GM12892 (cell line): Measurements from ENCODE around the gene MEF2B.
"Not testable (repeated sequence)": the region's sequence is repeated elsewhere in the genome, so short reads cannot be mapped to it uniquely, and the experiment has no call there.

ENCODE experiments used
- DNase-seq: peaks from one replicate; pipeline ENCODE4 v3.0.0; 2011; ENCODE audit not compliant: insufficient read length
- FAIRE-seq: peaks from 2 replicates; lab custom pipeline; 2011; peaks lifted over from hg19 to GRCh38; lab: Jason Lieb, UNC
- POLR2A ChIP-seq: IDR thresholded peaks from 2 replicates; pipeline ENCODE4 v1.6.1; 2011; ENCODE audit warnings: low read depth, low read length, control low read depth
- POLR2AphosphoS5 ChIP-seq: IDR thresholded peaks from 2 replicates; pipeline ENCODE4 v1.6.1; 2011; ENCODE audit warnings: low read depth, low read length, control low read depth
- TAF1 ChIP-seq: IDR thresholded peaks from 2 replicates; pipeline ENCODE4 v1.6.1; 2011; ENCODE audit warnings: low read depth, mild to moderate bottlenecking, control low read depth, low read length, borderline replicate concordance

MEF2B gene

DNA sequence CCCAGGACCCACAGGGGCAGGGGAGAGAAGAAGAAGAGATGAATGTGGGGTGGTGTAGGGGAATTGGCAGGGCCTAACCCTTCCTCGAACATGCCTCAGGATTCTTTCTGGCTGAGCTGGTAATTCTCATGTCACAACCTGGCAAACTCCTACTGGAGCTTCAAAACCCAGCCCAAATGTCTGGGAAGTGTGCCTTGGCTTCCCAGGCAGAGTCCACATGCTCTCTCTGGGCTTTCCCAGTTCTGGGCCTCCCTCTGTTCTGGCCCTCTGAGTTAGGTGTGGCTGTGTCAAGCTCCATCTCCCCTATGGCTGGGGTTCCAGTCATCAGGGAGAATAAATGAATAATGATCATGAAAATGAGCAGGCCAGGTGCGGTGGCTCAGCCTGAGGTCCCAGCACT is 20.6 kb downstream of the MEF2B start:
- FAIRE-seq (no peak), DNase-seq (no peak)
- TF ChIP-seq POLR2A (no peak), TAF1 (no peak), POLR2AphosphoS5 (no peak)

DNA sequence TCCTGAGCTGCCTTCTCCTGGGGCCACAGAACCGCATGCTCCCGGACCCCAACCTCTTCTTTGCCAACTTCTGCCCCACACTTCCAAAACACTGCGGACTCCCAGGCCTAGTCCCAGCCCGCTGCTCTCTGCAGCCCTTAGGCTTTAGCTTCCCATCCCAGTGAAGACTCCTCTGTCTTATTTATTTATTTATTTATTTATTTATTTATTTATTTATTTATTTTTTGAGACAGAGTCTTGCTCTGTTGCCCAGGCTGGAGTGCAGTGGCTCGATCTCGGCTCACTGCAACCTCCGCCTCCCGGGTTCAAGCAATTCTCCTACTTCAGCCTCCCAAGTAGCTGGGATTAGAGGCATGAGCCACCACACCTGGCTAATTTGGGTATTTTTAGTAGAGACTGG is 21.6 kb downstream of the MEF2B start:
- FAIRE-seq, DNase-seq: not testable (repeated sequence)

DNA sequence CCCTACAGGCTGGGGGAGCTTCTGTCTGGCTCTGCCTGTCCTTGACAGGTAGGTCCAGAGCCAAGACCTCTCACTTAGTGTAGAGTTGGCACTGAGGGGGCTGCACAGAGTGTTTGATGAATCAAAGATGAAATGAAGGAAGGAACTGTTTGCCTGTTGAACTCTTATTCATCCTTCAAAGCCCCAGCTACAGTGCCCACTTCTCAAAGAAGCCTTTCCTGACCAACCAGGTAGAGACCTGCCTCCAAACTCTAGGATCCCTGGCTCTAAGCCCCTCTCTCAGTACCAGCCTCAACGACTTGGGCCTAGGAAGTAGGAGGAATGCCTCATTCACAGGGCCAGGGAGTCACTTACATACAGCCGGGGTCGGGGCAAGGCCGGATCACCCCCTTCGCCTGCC is 22.7 kb downstream of the MEF2B start:
- DNase-seq, result no peak
- no peak for FAIRE-seq
- TF ChIP-seq TAF1 (no peak), POLR2AphosphoS5 (no peak), POLR2A (no peak)

DNA sequence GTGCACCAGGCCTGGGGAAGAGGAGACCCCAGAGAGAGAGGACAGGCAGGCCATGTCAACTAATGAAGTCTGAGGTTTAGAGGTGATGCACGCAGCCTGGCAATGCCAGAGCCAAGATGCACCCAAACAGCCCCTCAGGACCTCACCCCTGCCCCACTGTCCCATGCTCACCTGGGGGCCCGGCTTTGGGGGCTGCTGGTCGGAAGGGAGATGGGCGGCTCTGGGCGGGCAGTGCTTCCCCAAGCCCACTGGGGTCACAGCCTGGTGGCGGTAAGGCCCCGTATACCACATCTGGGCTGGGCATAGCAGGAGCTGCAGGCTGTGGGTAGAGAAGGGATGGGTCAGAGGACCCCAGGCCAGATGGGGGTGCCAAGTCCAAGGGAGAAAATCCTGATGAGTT is 23.2 kb downstream of the MEF2B start:
- TF ChIP-seq POLR2A (no peak), TAF1 (no peak), POLR2AphosphoS5 (no peak)
- DNase-seq (no peak), FAIRE-seq (no peak)

DNA sequence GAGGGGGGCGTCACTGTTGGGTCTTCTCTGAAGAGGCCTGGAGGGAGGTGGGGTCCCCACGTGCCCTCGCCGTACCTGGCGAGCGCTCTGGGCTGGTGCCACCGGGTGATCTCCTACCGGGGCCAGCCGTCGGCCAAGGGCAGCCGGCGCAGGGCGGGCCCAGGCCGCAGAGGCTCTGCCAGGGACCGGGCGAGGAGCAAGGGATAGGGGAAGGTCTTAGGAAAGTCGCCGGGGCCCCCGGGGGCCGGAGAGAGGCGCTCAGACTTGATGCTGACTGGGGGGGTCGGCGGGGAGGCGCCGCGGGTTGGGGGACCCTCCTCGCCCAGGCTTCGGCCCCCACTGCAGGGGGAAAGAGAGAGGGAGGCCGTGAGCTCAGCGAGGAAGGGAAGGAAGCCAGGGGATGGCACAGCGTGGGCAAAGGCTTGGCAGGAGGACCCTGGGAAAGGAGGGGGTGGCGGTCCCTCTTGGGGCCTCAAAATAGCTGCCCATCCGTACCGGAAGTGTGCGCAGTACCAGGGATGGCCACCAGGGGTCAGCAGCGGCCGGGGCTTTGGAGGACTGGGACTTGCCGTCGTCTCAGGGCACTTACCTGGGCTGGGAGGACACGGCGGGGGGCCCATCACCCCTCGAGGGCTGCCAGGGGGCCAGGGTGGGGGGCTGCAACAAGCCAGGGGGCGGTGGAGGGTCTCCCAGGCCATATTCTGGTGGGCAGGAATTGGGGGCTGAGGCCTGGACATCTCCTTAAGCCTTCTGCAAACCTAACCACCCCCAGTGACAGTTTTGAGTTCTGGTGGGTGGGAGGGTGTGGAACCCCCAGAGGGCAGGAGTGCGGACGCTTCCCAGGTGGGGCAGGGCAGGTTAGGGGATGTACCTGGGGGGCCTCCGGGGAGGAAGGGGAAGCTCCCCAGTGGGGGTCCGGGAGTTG is 24.1 kb downstream of the MEF2B start:
- FAIRE-seq, result peak; percentile 92
- TF ChIP-seq TAF1, result no peak
- TF ChIP-seq POLR2A, result no peak
- TF ChIP-seq POLR2AphosphoS5, result no peak
- peak; percentile 88 for DNase-seq

DNA sequence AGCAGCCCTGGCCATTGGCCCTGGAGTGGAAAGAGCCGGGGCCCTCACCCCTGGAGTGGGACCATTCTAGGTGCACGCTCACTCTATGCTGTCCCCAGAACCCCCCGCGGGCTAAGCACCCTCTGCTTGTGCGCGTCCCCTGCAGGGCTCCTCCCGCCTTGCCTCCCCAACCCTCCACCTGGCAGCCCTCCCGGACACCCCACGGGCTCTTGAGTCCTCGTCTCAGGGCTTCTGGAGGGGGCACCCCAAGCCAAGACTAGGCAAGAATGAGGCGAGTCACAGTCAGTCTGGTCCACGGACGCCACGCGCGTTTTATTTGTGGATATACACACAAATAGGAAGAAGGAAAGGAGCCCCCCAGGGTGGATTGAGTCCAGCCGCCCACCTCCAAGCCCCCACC is 24.8 kb downstream of the MEF2B start:
- TF ChIP-seq TAF1, result no peak
- no peak for TF ChIP-seq POLR2AphosphoS5
- no peak for TF ChIP-seq POLR2A
- FAIRE-seq, result no peak
- no peak for DNase-seq

DNA sequence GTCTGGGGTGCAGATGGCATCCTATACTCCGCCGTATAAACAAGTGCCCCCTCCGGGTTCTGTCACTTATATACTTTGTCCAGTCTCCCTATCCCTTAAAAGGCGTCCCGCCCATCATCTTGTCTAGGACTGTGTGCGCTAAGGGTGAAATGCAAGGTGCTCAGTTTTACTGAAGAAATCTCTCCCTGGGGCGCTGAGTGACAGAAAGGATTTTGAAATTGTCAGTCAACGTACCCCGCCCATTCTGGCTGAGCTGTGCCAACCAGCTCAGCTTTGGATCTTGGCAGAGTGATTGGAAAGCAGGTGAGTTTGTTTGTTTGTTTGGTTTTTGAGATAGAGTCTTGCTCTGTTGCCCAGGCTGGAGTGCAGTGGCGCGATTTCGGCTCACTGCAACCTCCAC is 27.7 kb downstream of the MEF2B start:
- FAIRE-seq (no peak), DNase-seq (no peak)
- TF ChIP-seq TAF1, result no peak
- no peak for TF ChIP-seq POLR2AphosphoS5
- no peak for TF ChIP-seq POLR2A

DNA sequence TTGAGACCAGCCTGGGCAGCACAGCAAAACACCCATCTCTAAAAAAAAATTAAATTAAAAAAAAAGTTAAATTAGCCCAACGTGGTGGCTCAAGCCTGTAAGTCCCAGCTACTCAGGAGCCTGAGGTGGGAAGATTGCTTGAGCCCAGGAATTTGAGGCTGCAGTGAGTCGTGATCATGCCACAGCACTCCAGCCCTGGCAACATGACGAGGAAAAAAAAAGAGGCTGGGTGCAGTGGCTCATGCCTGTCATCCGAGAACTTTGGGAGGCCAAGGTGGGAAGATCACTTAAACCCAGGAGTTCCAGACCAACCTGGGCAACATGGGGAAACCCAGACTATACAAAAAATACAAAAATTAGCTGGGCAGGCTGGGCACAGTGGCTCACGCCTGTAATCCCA is 29.6 kb downstream of the MEF2B start:
- TF ChIP-seq POLR2A, result no peak
- no peak for TF ChIP-seq POLR2AphosphoS5
- no peak for DNase-seq
- FAIRE-seq, result no peak

DNA sequence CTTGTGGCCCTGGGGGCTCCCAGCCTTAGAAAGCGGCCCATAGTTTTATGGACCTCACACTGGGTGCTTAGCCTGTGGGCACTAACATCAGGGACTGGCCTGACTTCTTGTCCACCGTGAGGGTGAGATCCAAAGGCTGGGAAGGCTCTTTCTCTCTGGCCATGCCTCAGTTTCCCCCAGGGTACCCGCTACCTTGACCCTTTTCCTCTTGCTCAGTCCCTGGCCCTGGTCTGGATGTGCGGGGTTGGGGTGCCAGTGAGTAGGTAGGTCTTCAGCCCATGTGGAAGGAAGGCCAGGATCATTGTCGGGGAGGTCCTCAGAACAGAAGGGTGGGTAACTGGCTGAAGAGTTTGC is 30.2 kb downstream of the MEF2B start:
- FAIRE-seq, result no peak
- DNase-seq, result no peak
- TF ChIP-seq POLR2AphosphoS5 (no peak), TAF1 (no peak), POLR2A (no peak)

DNA sequence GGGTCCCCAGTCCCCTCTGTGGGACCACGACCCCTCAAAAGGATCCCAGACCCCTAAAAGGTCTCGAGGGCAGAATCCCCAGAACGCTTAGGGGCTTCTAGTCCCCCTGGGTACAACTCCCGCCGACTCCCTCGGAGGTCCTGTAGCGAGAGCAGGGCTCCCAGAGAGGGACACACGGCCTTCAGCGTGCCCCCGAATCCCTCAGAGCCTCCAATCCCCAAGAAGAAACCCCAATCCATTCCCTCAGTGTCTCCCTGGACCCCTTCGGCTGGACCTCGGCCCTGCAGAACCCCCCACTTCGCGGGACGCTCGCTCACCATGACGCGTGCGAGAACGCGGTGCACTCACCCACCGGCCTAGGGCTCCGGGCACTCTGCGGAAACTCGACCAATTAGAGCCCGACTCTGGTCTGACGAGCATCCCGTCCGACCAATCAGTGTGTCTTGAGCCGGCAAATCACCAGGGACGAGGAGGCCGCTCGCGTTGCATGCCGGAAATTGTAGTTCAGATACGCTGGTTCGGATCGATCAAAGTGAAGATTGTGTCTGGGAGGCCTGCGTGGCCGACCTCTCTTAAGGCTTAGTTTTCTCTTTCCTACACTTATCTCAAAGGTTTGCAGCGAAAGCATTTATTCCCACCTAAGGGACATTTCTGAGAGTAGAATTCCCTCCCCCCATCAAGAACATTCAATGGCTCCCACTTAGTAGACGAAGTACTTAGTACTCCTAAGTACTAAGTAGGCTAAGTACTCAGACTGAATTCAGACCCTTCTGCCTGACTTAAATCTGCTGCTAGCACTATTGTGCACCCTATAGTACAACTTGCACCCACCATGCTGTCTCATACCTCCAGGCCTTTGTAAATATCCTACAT is 31.7 kb downstream of the MEF2B start, which contains the start of gene TMEM161A:
TMEM161A (minus strand) TSS at position 370 of the 873 bp plus-strand sequence; CDS start at position 320, 50 bp downstream.
- peak; percentile 68; the same call in 1 of the 2 replicates for TF ChIP-seq POLR2A
- no peak for TF ChIP-seq TAF1
- TF ChIP-seq POLR2AphosphoS5, result 0 out of 2 replicates have a peak, but pooled peaks have one; percentile 54
- FAIRE-seq (peak; percentile 96), DNase-seq (peak; percentile 99)

DNA sequence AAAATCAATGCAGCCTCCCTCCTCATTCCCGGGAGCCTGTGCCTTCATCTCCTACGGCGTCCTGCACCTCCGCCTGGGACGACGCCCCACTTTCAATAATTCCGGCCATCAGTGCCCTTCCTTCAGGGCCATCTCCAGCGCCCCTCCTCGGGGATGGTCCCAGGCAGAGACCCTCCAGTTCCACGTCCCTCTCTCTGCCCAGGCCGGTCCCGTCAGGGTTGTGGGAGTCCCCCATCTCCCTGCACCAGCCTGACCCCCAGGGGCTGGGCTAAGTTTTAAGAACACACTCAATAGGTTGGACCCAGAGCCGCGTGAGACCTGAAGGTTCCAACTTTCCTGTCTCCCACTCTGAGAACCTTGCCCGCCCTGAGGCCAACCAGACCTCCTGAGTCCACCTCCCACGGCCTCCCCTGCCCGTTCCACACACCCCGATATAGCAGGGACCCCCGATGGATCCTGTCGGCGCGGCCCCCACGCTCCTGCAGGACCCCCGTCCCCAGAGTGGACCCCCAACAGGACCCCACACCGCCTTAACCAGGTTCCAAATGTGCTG is 32.4 kb downstream of the MEF2B start:
- FAIRE-seq (no peak), DNase-seq (no peak)
- no peak for TF ChIP-seq POLR2A
- no peak for TF ChIP-seq POLR2AphosphoS5
- no peak for TF ChIP-seq TAF1

DNA sequence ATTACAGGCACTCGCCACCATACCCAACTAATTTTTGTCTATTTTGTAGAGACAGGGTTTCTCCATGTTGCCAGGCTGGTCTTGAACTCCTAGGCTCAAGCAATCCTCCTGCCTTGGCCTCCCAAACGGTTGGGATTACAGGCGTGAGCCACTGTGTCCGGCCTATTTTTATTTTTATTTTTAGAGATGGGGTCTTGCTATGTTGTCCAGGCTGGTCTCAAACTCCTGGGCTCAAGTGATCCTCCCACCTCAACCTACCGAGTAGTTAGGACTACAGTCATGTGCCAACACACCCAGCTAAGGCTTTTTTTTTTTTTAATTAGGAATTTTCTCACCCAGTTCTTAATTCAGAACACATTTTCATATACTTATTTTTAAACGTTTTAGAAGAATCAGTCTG is 34.4 kb downstream of the MEF2B start:
- DNase-seq, FAIRE-seq: not testable (repeated sequence)
